ENCODE data around the gene UNKL.

The UNKL gene

DNA sequence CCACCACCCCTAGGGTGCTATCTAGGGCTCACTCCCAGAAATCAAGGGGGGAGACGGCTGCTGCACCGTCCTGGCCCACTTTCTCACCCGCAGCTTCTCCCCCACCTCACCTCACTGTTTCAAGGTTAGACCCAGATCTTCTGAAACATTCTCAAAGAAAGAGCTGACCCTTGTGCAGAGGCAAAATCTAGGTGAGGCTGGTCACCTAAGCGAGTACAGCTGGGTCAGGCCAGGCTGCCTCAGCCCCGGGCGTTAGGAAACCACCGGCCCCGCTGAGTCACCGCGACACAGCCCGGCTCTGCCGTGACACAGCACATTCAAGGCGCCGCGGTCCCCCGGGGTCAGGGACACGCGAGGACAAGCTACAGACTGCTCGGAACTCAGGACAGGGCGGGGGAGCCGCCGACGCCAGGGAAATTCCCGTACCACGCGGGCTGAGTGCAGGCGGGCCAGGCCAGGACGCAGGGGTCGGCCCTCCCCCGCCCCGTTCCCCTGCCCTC lies 35.6 kb downstream of the UNKL start:
- DNase-seq (ENCODE audit: low spot score): peak; percentile 88
- FAIRE-seq: peak; percentile 60

DNA sequence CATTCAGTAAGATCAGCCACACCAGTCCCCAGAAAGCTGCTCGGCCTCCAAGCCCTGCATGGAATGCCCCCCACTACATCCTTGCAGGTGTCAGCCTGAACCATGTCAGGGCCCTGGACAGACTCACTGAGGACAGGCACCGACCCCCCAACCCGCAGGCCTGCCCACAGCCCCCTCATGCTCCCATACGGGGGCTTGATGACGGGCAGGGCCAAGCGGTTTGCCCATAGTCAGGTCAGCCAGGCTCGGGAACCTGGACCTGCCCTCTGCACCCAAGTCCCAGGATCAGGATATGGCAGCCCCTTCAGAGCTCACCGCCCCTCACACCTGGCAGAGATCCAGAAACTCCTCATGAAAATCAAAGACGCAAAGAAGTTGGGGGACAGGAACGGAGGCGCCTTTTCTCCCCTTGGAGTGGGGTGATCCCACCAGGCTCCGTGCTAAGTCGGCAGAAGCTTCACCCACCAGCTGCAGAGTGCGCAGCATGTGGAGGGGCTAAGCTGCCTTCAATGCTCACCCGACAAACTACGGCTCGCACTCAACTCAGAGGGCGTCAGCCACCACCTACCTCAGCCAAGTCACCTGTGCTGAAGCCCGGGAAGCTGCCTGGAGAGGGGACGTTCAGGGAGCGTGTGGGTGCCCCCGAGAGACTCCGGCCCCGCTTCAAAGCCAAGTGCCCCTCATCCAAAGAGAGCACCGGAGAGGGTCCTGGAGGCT lies 36.3 kb downstream of the UNKL start:
- FAIRE-seq (no peak), DNase-seq (ENCODE audit: low spot score) (no peak)

DNA sequence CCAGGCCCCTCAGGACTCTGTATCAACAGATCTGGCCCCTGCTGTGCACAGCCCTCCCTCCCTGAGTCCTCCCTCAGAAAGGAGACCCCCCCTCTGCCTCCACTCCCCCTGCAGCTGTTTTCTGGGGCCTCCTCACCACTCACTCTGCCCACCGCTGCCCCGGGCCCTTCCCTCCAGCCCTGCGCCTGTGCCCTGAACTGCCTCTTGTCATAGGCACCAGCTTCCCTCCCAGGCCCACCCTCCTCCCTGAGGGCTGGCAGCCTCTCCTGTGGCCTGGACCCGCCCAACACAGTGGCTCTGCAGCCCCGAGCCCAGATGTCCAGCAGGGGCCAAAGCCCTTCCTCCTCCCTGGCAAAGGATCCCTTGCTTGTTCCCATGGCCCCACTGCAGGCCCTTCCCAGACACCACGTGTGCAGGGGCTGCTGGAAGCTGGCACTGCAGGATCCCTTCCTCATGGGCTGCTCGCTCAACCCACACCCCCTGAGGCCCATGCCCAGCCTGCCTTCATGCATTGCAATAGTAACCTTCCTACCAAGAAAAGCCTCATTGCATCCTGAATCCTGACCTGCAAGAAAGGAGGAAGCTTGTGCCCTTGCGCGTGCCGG lies 37.0 kb downstream of the UNKL start:
- no peak for FAIRE-seq
- DNase-seq (ENCODE audit: low spot score): no peak

DNA sequence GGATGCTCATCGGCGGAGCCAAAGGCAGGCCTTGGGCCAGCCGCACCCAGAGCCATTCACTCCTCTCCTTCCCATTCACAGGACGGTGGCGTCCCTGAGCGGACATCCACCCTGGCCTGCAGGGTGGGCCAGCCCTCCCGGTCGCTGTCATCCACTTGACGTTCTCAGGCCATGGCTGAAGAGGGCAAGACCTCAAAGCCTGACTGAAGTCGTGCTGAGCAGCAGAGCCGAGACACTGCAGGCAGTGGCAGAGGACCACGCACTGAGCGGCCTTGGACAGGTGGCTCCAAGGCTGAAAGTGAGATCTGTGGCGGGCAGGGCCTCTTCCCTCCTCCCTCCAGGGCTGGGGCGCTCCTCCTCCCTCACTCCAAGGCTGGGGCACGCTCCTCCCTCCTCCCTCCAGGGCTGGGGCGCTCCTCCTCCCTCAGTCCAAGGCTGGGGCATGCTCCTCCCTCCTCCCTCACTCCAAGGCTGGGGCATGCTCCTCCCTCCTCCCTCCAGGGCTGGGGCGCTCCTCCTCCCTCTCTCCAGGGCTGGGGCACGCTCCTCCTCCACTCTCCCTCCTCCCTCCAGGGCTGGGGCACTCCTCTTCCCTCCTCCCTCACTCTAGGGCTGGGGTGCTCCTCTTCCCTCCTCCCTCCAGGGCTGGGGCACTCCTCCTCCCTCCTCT lies 38.6 kb downstream of the UNKL start:
- no peak for DNase-seq (ENCODE audit: low spot score)
- no peak for FAIRE-seq

DNA sequence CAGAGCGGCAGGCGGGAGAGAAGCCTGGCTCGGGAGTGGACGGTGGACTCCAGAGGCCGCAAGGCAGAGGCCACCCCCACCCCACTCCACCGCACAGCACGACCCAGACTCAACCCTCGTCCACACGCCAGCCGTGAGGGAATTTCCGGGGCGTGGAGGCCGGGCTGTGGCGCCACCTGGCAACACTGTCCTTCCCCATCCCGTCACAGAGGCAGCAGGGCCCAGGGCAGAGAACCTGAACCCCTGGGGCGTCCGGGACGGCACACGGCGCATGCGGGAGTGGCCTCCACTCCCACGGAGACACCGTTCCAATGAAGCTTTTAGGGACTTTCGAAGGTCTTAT lies 39.2 kb downstream of the UNKL start:
- FAIRE-seq: no peak
- no peak for DNase-seq (ENCODE audit: low spot score)

DNA sequence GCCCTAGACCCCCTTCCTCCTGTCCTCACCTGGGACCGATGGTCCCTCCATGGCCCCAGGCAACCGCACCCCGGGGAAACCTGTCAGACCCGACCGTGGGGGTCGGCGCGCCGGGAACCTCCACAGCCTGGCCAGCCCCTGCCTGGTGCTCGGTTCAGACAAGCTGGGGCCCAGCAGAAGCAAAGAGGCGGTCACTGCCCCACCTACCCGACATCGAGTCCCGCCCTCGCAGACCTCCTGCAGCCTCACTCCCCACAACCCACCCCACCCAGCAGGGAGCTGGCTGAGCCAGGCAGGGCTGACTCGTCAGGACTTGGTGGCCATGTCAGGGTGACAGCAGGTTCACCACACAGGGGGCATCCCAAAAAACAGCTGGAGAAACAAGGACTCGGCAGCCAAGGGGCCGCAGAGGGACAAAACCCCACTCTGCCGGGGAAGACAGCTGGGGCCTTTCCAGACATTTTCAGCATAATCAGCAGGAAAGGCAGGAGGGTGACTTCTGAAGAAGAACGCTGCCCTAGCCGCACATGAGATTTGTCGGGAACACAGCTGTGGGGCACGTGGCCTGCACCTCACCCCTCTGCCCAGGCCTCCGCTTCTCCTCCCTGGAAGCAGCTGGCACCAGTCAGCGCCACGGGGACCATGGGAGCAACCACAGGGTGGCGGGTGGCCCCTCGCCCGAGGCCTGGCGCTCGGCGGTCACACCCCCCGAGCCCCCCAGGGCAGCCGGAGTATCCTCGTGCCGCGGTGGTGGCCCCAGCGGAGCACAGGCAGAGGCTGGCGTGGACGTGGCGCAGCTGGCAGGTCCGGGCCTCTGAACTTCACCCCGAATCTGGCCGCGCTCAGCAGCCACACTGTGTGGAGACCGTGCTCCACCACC lies 39.8 kb downstream of the UNKL start:
- DNase-seq (ENCODE audit: low spot score) (no peak), FAIRE-seq (no peak)

DNA sequence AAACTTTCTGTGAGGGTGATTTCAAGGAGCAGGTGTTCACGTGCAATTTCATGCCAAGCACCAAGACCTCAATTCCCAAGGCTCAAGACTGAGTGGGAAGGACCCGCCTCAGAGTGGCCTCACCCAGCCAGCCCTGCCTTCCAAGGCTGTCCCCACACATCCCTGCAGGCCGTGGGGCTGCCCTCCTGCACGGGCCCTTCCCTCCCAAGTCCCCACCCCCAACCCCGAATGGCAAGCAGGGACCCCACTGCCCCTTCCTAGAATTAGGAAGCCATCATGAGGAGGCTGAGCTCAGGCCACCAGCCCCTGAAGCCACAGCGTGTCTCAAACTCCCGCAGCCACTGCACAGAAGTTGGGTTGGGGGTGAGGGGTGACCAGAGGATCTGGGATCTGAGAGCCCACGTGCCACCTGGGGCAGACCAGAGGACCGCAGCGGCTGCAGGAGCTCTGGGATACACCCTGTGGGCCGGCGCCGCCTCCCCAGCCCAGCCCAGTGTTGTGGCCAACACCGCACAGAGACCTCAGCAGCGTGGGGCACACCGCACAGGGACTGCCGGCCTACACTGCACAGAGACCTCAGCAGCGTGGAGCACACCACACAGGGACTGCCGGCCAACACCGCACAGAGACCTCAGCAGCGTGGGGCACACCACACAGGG lies 42.1 kb downstream of the UNKL start:
- FAIRE-seq: no peak

DNA sequence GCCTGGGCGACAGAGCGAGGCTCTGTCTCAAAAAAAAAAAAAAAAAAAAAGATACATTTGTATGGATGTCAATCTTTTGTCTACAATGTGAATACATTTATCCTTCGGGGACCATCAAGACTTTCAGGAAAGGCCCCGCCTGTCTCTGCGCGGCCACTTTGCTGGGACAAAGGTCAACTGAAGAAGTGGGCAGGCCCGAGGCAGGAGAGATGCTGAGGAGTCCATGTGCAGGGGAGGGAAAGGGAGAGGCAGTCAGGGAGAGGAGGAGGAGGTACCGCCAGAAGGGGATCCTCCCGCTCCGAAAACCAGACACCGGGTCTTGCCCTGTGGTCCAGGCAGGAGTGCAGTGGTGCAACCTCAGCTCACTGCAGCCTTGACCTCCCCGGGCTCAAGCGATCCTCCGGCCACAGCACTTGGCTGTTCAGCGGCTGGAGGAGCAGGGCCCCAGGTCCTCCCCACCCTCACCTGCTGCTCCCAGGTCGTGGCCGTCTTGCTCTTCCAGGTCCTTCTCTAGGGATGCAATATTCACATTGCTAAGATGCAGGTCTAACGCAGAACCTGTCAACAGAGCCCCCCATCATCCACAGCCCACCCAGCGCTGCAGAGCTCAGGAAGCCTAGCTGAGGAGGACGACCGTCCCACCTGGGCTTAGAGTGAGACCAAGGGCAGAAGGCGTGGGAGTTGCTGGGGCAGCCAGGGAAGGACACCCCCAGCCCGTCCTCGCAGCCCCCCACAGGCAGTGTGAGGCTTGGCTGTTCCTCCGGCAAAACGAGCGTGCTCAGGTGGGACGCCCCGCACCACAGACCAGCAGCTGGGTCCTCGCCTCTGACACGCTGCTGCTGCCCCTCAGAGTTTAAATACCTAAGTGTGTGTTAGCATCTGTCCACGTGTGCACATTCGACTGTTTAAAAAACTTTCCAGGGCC lies 43.2 kb downstream of the UNKL start:
- FAIRE-seq (no peak), DNase-seq (ENCODE audit: low spot score) (no peak)

More for the DNA sequence above, 42.1 kb downstream of the UNKL start:
- DNase-seq (ENCODE audit: low spot score): no peak

DNA sequence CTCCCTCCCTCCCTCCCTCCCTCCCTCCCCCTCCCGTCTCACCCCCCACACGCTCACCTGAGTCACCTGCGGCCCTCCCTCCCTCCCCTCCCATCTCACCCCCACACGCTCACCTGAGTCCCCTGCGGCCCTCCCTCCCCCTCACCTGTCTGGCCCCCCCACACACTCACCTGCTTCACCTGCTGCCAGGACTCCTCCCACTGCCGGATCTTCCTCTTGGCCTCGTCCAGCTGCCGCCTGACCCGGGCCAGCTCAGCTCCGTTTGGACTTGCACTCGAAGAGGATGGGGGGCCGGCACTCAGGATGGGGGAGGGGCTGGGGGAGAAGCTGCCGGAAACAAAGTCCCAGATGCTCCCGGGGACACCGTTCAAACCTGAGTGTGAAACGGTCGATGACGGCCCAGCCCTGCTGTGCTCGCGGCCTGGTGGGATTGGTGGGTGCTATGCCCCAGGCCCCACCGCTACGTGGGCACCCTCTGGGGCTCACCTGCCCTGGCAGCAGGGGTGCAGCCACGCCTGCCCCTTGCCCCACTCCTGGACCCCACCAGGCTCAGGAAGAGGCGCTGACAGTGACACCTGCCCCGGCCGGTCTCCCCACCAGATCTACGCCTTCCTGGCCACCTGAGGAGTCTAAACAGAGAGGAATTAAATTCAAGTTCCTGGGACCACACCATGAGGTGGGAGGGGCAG lies 46.9 kb downstream of the UNKL start:
- DNase-seq (ENCODE audit: low spot score) (no peak), FAIRE-seq (no peak)

DNA sequence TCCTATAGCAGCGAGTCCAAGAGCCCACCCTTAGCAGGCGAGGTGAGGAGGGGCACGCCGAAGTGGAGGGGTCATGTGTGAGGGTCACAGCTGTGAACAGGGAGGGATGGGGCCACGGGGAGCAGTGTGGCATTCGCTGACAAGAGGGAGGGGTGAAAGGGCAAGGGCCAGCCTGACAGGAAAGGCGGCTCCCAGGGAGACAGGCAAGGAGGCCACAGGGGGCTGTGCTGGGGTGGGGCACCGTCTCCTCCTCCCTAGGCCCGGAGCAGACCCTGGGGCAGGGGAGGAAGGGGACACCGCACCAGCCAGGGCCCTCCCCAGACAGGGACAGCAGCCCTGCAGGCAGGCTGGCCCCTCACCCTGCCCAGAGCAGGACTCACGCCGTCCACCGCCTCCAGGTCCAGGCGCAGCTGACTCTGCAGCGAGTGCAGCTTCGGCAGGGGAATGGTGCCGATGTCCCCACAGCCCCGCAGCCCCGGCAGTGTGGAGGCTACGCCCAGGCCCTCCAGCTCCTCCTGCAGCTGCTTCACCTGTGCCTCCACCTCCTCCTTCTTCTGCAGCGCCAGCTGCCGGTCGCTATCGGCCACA lies 47.7 kb downstream of the UNKL start:
- no peak for FAIRE-seq
- no peak for DNase-seq (ENCODE audit: low spot score)

DNA sequence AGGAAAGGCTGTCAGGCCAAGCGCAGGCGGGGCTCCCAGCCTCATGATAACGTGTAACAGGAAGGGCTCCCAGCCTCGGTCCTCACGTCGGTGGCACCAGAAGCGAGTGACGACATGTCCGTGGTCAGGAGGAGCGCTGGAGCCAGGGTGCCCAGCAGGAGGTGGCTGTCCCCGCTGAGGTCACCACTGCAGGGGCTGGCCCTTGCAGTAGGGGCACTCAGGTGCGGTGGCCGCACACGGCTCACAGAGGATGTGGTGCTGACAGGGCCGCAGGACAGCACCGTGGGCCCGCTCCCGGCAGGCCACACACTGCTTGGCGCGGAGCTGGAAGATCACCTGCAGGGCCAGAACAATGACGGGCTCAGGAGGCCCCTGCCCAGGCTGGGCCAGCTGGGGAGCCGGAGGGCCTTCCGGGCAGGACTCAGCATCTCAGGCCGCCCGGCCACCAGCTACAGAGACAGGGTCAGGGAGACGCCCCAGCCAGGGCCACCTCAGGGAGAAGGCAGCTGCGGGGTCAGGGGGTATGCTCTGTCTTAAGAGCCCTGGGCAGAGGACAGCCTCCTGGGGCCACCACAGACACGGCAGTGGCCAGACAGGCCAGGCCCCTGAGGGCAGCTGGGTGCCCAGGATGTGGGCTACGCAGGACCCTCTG lies 48.3 kb downstream of the UNKL start:
- DNase-seq (ENCODE audit: low spot score): no peak
- FAIRE-seq: no peak

DNA sequence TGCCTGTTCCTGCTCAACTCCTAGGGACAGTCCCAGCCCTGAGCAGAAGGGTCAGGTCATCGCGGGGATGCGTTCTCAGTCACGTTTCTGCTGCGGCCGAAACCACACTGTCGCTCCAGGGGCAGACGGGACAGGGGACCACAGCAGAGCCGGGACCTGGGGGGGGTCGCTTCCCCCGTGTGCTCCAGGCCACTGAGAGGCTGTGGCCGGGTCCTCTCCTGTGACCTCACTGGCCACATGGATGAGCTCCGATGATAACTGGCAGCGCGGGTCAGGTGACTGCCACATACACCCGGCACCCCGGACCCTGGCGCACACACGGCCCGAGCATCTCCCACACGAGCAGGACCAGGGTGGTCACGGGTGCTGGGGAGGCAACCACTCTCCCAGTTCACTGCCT lies 50.0 kb downstream of the UNKL start:
- DNase-seq (ENCODE audit: low spot score) (no peak), FAIRE-seq (no peak)

DNA sequence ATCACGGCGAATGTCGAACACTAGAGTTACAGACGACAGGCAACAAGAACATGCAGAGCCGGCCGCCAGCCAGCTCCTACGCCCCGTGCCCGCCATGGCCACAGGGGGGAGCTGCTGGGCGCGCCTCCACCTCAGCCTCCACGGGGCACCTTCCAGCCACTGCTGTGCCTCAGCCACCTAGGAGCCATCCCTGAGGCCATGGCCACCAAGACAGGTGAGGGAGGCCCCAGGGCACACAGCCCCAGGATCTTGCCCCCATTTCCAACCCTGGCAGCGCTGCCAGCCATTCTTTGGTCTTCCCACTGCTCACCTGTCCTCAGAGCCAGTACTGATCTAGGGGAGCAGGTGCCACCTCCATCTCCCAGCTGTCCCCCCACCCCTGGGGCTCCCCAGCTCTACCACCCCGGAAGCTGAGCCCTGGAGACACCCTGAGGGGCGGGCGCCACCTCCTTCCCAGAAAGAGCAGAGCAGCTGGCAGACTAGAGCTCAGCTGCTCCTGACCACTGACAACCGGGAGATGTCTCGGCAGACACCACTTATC lies 50.9 kb downstream of the UNKL start:
- peak; percentile 21 for DNase-seq (ENCODE audit: low spot score)
- FAIRE-seq: no peak

DNA sequence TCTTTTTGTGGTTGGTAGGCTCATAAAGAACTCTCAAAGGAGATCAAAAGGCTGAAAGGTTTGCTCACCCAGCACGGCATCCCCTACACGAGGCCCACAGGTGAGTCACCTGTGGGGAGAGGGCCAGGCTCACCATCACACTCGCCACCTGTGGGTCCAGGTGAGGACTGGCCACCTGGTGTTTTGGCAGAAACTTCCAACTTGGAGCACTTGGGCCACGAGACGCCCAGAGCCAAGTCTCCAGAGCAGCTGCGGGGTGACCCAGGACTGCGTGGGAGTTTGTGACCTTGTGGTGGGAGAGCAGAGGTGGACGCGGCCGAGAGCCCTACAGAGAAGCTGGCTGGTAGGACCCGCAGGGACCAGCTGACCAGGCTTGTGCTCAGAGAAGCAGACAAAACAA lies 51.7 kb downstream of the UNKL start:
- FAIRE-seq: no peak
- no peak for DNase-seq (ENCODE audit: low spot score)

DNA sequence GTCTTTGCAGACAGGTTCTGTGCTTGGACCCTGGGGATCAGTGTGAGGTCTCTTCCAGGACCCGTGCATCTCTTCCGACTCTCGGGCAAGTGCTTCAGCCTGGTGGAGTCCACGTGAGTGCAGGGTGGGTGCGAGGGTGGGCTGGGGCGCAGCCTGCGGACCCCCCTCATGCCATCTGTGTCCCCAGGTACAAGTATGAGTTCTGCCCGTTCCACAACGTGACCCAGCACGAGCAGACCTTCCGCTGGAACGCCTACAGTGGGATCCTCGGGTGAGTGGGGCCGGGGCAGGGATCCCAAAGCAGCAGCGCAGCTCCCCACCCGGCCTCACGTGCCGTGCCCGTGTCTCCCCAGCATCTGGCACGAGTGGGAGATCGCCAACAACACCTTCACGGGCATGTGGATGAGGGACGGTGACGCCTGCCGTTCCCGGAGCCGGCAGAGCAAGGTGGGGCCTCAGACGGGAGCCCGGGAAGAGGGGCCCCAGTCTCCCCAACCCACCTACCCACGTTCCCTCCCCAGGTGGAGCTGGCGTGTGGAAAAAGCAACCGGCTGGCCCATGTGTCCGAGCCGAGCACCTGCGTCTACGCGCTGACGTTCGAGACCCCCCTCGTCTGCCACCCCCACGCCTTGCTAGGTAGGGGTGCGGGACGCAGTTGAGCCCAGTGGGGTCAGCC lies 52.7 kb downstream of the UNKL start:
- FAIRE-seq (no peak), DNase-seq (ENCODE audit: low spot score) (no peak)

DNA sequence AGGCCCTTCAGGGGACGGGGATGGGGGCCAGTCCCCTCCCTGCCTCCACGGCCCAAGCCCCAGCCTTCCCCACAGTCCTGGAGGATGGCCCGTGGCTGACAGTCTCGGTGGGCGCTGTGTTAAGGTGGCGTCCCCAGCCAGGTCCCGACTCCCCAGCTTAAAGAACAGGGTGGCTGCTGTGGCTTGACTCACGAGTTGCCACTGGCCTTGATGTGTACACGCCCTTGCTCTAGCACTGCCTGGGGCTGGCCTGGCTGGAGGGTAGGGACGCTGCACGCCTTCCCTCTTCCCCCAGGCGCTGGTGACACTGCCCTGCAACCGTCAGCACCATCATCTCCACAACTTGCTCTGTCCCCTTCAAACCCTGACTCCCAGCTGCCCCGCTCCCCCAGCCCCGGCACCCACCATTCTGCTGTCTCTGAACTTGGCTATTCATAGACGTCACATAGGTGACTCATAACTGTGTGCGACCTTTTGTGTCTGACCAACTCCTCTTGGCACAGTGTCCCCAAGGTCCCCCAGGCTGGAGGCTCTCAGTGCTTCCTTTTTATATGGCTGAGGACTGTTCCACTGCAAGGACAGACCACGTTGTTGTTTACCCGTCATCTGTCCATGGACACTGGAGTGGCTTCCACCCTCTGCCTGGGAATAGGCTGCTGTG lies 56.5 kb downstream of the UNKL start:
- DNase-seq (ENCODE audit: low spot score) (peak; percentile 19), FAIRE-seq (no peak)
